ENCODE results near the gene NPC1.

The NPC1 gene

GRCh38 chr18:23583071-23583865, 3.0 kb downstream of the NPC1 start:
- Histone ChIP-seq H4K20me1 (ENCODE audit: insufficient read depth, low read length) (no peaks in the 10 kb centered on the region), H3K4me1 (ENCODE audit: insufficient read depth, low read length, severe bottlenecking) (peaks cover 48% of the 10 kb centered on the region), H2AFZ (ENCODE audit: low read length) (no peak overlapping the region), H3K4me3 (ENCODE audit: low read depth, low read length, poor library complexity, severe bottlenecking) (no peak overlapping the region), H3K27ac (ENCODE audit: low read depth, low read length, poor library complexity, severe bottlenecking) (no peak overlapping the region), H3K79me2 (ENCODE audit: insufficient read depth, low read length) (0 out of 2 replicates have a peak, but pooled peaks cover 5% of the 10 kb centered on the region), H3K9me2 (ENCODE audit: low read depth, low read length) (no peaks in the 10 kb centered on the region), H3K36me3 (ENCODE audit: insufficient read depth, low read length) (no peaks in the 10 kb centered on the region; the same call in 1 of the 2 replicates), H3K9me3 (ENCODE audit: low read length) (no peaks in the 10 kb centered on the region), H3K9ac (ENCODE audit: low read length) (no peak overlapping the region), H3F3A (ENCODE audit: insufficient read depth, low read length) (no peaks in the 10 kb centered on the region), H3K27me3 (ENCODE audit: insufficient read depth, low read length) (no peaks in the 10 kb centered on the region), H3K4me2 (ENCODE audit: low read length) (no peak overlapping the region)
- TF ChIP-seq CTCF (IDR thresholded peaks at IDR 0.05; ENCODE audit: low read length), result no peak
- no peak for TF ChIP-seq EZH2 (IDR thresholded peaks at IDR 0.05; ENCODE audit: borderline replicate concordance, low read length)

- no peaks in the 10 kb centered on the region for H4K20me1 ChIP-seq (ENCODE audit: insufficient read depth, low read length)
- no peak overlapping the region for H3K4me2 ChIP-seq (ENCODE audit: low read length)
- H3K36me3 ChIP-seq (ENCODE audit: insufficient read depth, low read length), result peaks cover 4% of the 10 kb centered on the region
These were observed 5.5 kb downstream of the NPC1 start for GRCh38 chr18:23580677-23581367.

More at GRCh38 chr18:23580677-23581367, 5.5 kb downstream of the NPC1 start:
- Histone ChIP-seq H3K9me2 (ENCODE audit: low read depth, low read length) (no peaks in the 10 kb centered on the region), H3K9me3 (ENCODE audit: low read length) (no peaks in the 10 kb centered on the region), H3K4me1 (ENCODE audit: insufficient read depth, low read length, severe bottlenecking) (peaks cover 46% of the 10 kb centered on the region), H3K27ac (ENCODE audit: low read depth, low read length, poor library complexity, severe bottlenecking) (no peak overlapping the region), H2AFZ (ENCODE audit: low read length) (no peak overlapping the region), H3K4me3 (ENCODE audit: low read depth, low read length, poor library complexity, severe bottlenecking) (no peak overlapping the region), H3K27me3 (ENCODE audit: insufficient read depth, low read length) (no peaks in the 10 kb centered on the region), H3K79me2 (ENCODE audit: insufficient read depth, low read length) (0 out of 2 replicates have a peak, but pooled peaks cover 5% of the 10 kb centered on the region), H3F3A (ENCODE audit: insufficient read depth, low read length) (no peaks in the 10 kb centered on the region), H3K9ac (ENCODE audit: low read length) (no peak overlapping the region)
- TF ChIP-seq EZH2 (IDR thresholded peaks at IDR 0.05; ENCODE audit: borderline replicate concordance, low read length) (no peak), CTCF (IDR thresholded peaks at IDR 0.05; ENCODE audit: low read length) (no peak)
